Kidney glomerular epithelial cell (primary cell): Measurements from ENCODE around the gene ZCCHC3.
A peak's percentile ranks its signal among the peaks of the same experiment; 100 is the strongest.

Experiments used
- DNase-seq: peaks from one replicate; lab custom pipeline; 2025; lab: John Stamatoyannopoulos, UW

The ZCCHC3 gene

DNA sequence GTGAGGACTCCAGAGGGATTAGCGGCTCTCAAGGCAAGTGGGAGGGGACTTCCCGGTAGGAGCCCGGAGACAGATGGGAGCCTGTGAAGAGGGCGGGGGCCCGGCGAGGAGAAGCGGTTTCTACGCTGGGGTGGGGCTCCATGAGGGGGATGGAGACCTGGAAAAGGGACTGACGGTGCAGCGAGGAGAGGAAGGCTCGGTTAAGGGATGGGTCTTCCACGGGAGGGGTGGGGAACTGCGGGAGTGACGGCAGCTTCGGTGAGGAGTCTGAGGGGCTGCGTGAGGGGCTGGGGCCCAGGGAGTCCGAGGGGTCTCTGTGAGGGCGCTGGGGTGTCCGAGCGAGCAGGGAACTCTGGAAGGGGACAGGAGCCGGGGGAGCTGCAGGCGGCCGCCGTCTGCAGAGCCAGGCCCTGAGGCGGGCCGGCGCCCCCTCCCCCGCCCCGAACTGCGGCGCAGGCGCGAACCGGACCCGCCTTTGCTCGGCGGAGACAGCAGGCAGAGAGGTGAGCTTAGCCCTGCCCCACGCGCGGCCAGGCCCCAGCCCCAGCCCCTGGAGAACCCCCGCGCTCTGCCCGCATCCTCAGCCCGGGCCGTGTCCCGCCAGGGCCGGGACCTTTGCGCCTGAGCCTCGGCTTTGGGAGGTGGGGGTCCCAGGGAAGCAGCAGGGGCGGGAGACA is 49.4 kb downstream of the ZCCHC3 start, which contains the start of gene NRSN2:
Gene NRSN2, plus strand, starts transcription at position 472 of the 677 bp plus-strand sequence. CDS start 2,533 bp downstream, outside the sequence.
- DNase-seq, result peak; percentile 45

DNA sequence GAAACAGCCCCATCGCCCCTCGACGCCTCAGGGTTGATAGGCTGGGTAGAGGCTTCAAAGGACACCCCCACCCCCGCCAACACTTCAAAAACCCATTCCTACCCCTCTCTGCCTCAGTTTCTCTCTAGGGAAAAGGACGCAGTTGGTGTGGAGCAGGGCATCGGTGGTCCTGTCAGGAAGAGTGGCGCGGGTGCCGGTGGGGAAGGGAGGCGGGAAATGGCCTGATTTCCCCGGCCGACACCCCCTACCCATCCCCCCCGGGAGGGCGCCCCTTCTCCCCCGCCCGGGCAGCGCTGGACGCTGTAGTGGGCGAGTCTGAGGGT is 49.9 kb downstream of the ZCCHC3 start:
- DNase-seq, result no peak

DNA sequence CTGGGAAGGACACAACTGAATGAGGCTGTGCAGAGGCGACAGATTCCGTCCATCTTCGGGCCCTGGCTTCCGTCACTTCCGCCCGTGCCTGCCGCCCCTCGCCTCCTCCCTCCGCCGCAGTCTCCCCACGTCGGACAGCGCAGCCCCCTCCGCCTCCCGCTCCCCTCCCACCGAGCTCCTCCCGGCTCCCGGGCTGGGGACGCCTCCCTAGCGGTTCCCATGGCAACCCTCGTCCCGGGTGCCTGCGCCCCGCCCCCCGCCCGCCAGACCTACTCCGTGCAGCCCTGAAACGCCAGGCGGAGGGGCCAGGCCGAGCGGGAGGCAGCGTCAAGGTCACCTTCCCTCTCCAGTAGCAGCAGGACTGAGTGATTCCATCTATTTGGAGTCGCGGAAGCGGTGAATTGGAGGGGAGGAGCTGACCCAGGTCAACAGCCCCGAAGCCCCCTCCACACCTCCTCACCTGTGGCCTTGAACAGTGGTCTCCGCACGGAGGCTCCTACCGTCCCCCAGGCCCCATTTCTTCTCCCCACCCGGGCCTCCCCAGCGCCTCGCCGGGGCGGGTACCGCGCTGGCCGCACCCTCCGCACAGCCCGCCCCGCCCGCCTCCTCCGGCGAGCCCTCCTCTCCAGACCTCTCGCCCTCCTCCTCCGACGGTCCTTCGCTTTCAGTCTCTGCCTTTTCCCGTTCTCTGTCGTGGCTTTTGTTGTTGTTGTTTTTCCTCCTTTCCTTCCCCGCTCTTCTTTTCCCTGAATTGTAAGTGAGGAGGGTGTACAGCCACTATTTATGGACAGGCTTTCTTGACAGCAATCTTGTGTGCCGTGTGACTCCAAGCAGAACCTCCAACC is 50.5 kb downstream of the ZCCHC3 start:
- peak; percentile 77 for DNase-seq

DNA sequence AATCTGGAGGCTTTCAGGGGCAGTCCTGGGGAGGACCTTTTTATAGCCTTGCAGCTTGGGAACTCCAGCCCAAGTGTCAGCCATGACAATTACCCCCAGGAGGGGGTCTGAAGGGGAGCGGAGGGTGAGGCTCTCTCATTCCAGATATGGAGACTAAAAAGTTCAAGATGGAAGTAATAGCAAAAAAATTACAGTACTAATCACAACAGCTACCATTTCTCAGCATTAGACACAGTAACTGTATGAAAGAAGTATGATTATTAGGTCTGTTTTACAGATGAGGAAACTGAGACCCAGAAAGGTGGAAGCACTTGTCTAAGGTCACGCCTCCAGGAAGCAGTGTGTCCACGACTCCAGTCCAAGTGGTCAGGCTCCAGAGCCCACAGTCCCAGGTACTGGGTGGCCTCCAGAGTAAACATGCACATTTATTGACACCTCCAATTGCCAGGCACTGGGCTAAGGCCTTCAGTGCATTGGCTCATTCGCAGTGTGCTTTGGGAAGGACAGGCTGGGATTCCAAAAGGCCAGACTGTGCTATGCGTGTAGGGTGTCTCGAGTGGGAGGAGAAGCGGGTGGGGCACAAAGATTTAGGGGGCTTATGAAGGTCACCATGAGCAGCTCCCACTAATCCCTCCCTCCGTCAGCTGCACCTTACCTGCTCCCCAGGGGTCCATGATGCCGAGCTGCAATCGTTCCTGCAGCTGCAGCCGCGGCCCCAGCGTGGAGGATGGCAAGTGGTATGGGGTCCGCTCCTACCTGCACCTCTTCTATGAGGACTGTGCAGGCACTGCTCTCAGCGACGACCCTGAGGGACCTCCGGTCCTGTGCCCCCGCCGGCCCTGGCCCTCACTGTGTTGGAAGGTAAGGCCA is 51.8 kb downstream of the ZCCHC3 start:
- DNase-seq, result no peak
